ENCODE results near the gene PPME1. TPM values are rescaled to one million over a fixed set of nuclear protein-coding genes. Genes with fewer than 3 reads are reported as not detected.

PPME1 gene
- polyA plus RNA-seq, 3 donors: 5.2 to 12.2 (median 8.9) TPM

GRCh38 chr11:74226907-74227306, 55.8 kb downstream of the PPME1 start:
- Mint-ChIP-seq H3K4me3 (no peak overlapping the region), H3K27ac (peak overlapping the region in 1 of 7 donors; percentile 68), H3K9me3 (no peaks in the 10 kb centered on the region), H3K36me3 (peaks cover 28 to 31% of the 10 kb centered on the region in 2 donors), H3K4me1 (no peaks in the 10 kb centered on the region), H3K27me3 (ENCODE audit: low read depth in 3 of 3) (no peaks in the 10 kb centered on the region)
- H3K79me2 ChIP-seq (ENCODE audit: insufficient read depth, low read length): no peaks in the 10 kb centered on the region
- no peaks in the 10 kb centered on the region for H3K4me1 ChIP-seq (ENCODE audit: control insufficient read depth in 1 of 2, insufficient read depth in 2 of 2, low read length in 2 of 2)
- no peak overlapping the region for H3K27ac ChIP-seq (ENCODE audit: low read depth in 1 of 2, low read length in 2 of 2)
- 83% methylated on average over 1 of the region's 2 CpGs for whole genome bisulfite sequencing (ENCODE audit: insufficient coverage)
- TF ChIP-seq, protein P1, sequence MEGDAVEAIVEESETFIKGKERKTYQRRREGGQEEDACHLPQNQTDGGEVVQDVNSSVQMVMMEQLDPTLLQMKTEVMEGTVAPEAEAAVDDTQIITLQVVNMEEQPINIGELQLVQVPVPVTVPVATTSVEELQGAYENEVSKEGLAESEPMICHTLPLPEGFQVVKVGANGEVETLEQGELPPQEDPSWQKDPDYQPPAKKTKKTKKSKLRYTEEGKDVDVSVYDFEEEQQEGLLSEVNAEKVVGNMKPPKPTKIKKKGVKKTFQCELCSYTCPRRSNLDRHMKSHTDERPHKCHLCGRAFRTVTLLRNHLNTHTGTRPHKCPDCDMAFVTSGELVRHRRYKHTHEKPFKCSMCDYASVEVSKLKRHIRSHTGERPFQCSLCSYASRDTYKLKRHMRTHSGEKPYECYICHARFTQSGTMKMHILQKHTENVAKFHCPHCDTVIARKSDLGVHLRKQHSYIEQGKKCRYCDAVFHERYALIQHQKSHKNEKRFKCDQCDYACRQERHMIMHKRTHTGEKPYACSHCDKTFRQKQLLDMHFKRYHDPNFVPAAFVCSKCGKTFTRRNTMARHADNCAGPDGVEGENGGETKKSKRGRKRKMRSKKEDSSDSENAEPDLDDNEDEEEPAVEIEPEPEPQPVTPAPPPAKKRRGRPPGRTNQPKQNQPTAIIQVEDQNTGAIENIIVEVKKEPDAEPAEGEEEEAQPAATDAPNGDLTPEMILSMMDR (IDR thresholded peaks at IDR 0.05): no peak
- DNase-seq: no peak
- H3K4me2 ChIP-seq (replicated peaks; ENCODE audit: extremely low read depth, low read length, poor library complexity, severe bottlenecking): no peak overlapping the region
- no peaks in the 10 kb centered on the region for H3K9me3 ChIP-seq (replicated peaks in 1 of 2; ENCODE audit: control insufficient read depth in 1 of 2, insufficient read depth in 1 of 2, low read length in 2 of 2)
- no peak overlapping the region for H2AFZ ChIP-seq (ENCODE audit: insufficient read depth, low read depth, low read length, poor library complexity, severe bottlenecking)
- intact Hi-C loops (cut with micrococcal nuclease): no loop called here
- no peaks in the 10 kb centered on the region for H3K27me3 ChIP-seq (ENCODE audit: control insufficient read depth in 2 of 2, insufficient read depth in 2 of 2, low read length in 2 of 2)
- no peak overlapping the region for H3K4me3 ChIP-seq (replicated peaks in 1 of 3; ENCODE audit: low read depth in 2 of 3, low read length in 3 of 3)
- peaks cover 11 to 22% of the 10 kb centered on the region in 2 donors for H3K36me3 ChIP-seq (replicated peaks in 1 of 2; ENCODE audit: control insufficient read depth in 1 of 2, insufficient read depth in 2 of 2, low read length in 2 of 2)
- H4K20me1 ChIP-seq (ENCODE audit: insufficient read depth, low read length): no peaks in the 10 kb centered on the region
- no peak overlapping the region for H3K9ac ChIP-seq (ENCODE audit: insufficient read depth, low read length, poor library complexity, severe bottlenecking)

DNA sequence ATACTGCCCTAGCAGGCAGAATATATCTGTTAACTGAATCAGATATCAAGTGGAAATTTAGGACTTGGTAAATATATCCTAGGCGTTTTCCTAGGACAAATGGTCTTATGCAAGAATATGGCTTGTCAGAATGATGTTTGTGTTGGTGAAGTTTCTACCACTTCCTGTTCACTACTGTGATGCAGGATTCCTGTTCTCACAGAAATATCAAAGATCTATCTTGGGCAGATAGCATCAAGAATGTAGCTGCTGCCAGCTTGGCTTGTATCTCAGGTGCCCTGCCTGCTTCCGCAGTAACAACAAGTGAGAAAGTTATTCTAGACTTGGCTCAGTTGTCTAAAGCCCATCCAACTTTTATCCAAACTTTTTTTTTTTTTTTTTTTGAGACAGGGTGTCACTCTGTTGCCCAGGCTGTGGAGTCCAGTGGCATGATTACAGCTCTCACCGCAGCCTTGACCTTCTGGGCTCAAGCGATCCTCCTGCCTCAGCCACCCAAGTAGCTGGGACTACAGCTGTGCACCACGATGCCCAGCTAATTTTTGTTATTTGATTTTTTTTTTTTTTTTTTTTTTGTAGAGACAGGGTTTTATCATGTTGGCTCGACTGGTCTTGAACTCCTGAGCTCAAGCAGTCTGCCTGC, 61.3 kb downstream of the PPME1 start:
- no peaks in the 10 kb centered on the region for H3K4me1 ChIP-seq (ENCODE audit: control insufficient read depth in 1 of 2, insufficient read depth in 2 of 2, low read length in 2 of 2)
- no peak for DNase-seq
- TF ChIP-seq, protein P1 (IDR thresholded peaks at IDR 0.05): no peak
- Mint-ChIP-seq H3K36me3 (peaks cover 26 to 30% of the 10 kb centered on the region in 2 donors), H3K4me1 (no peaks in the 10 kb centered on the region), H3K27me3 (ENCODE audit: low read depth in 3 of 3) (no peaks in the 10 kb centered on the region), H3K4me3 (no peak overlapping the region), H3K9me3 (no peaks in the 10 kb centered on the region), H3K27ac (no peak overlapping the region)
- intact Hi-C loops (cut with micrococcal nuclease): no loop called here
- H2AFZ ChIP-seq (ENCODE audit: insufficient read depth, low read depth, low read length, poor library complexity, severe bottlenecking): no peak overlapping the region
- no peak overlapping the region for H3K27ac ChIP-seq (ENCODE audit: low read depth in 1 of 2, low read length in 2 of 2)
- no peak overlapping the region for H3K4me2 ChIP-seq (replicated peaks; ENCODE audit: extremely low read depth, low read length, poor library complexity, severe bottlenecking)
- no peaks in the 10 kb centered on the region for H3K79me2 ChIP-seq (ENCODE audit: insufficient read depth, low read length)
- H3K27me3 ChIP-seq (ENCODE audit: control insufficient read depth in 2 of 2, insufficient read depth in 2 of 2, low read length in 2 of 2): no peaks in the 10 kb centered on the region
- peaks cover 32 to 56% of the 10 kb centered on the region in 2 donors for H3K36me3 ChIP-seq (replicated peaks in 1 of 2; ENCODE audit: control insufficient read depth in 1 of 2, insufficient read depth in 2 of 2, low read length in 2 of 2)
- no peaks in the 10 kb centered on the region for H4K20me1 ChIP-seq (ENCODE audit: insufficient read depth, low read length)
- no peak overlapping the region for H3K9ac ChIP-seq (ENCODE audit: insufficient read depth, low read length, poor library complexity, severe bottlenecking)
- no peak overlapping the region for H3K4me3 ChIP-seq (replicated peaks in 1 of 3; ENCODE audit: low read depth in 2 of 3, low read length in 3 of 3)
- no peaks in the 10 kb centered on the region for H3K9me3 ChIP-seq (replicated peaks in 1 of 2; ENCODE audit: control insufficient read depth in 1 of 2, insufficient read depth in 1 of 2, low read length in 2 of 2)
- 50% methylated on average over 1 of the region's 6 CpGs for WGBS (ENCODE audit: insufficient coverage)

All from CD14-positive monocyte (primary cell).